Fibroblast of lung (primary cell): ENCODE measurements around the gene ADRM1.

Source experiments
- EZH2 ChIP-seq: IDR thresholded peaks from 2 replicates; pipeline ENCODE4 v1.5.1; 2012; ENCODE audit warnings: low read length, control low read depth, mild to moderate bottlenecking; ENCODE audit errors: missing control alignments
- TF ChIP-seq, protein P1 (sequence below), 2 donors: IDR thresholded peaks in 1 of 2; conservative IDR thresholded peaks in 1 of 2; 1 replicate in 1 of 2; 2 replicates in 1 of 2; pipeline ENCODE4 v1.5.1; 2011 to 2012; ENCODE audit warnings: low read length in 2 of 2, control low read depth in 1 of 2, inconsistent platforms in 1 of 2, low read depth in 1 of 2, mild to moderate bottlenecking in 1 of 2

DNA sequence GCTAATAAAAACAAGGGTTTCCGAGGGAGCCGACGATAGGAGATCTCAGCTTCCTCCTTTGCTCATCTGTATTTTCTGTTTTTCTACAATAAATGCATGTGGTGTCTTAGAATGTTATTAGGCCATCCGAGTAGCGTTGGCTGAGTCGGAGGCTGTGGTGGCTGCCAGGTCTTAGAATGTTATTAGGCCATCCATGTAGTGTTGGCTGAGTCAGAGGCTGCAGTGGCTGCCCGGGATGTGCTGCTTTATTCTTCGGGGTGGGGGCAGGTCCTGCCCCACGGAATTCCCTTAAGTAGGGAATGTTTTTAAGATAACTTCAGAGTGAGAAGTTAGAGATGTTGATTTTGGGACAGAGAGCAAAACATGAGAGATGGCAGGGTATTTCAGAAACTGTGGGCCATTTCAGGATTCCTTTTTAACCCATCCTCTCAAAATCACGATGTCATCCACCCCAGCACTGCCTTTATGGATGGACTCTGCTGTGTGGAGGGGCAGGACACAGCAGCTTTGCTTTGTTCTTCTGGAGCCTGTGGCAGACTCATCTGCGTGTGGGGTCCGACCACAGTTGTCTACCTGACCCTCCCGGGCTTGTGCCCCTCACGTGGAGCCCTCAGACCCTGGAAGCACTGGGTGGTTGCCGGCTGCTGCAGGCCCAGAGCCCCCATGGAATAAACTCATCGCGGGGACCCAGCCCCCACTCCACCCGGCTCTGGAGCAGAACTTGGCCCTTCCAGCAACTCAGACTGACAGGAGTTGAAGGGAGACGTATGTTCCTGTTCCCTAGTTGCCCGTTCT, 44.1 kb upstream of the ADRM1 start:
- TF ChIP-seq, protein P1, sequence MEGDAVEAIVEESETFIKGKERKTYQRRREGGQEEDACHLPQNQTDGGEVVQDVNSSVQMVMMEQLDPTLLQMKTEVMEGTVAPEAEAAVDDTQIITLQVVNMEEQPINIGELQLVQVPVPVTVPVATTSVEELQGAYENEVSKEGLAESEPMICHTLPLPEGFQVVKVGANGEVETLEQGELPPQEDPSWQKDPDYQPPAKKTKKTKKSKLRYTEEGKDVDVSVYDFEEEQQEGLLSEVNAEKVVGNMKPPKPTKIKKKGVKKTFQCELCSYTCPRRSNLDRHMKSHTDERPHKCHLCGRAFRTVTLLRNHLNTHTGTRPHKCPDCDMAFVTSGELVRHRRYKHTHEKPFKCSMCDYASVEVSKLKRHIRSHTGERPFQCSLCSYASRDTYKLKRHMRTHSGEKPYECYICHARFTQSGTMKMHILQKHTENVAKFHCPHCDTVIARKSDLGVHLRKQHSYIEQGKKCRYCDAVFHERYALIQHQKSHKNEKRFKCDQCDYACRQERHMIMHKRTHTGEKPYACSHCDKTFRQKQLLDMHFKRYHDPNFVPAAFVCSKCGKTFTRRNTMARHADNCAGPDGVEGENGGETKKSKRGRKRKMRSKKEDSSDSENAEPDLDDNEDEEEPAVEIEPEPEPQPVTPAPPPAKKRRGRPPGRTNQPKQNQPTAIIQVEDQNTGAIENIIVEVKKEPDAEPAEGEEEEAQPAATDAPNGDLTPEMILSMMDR (conservative IDR thresholded peaks at IDR 0.05 in 1 of 2, IDR thresholded peaks at IDR 0.05 in 1 of 2; ENCODE audit: low read depth in 1 of 2, low read length in 2 of 2), result no peak
- TF ChIP-seq EZH2, result no peak
